Measurements from ENCODE around the gene PPP1R1C. TPM values are rescaled to one million over a fixed set of nuclear protein-coding genes. Genes with fewer than 3 reads are reported as not detected.

Gene PPP1R1C
- total and polyA plus RNA-seq, 2 donors (not counting 1 experiment from before 2014, with no cell fraction given), result not detected

DNA sequence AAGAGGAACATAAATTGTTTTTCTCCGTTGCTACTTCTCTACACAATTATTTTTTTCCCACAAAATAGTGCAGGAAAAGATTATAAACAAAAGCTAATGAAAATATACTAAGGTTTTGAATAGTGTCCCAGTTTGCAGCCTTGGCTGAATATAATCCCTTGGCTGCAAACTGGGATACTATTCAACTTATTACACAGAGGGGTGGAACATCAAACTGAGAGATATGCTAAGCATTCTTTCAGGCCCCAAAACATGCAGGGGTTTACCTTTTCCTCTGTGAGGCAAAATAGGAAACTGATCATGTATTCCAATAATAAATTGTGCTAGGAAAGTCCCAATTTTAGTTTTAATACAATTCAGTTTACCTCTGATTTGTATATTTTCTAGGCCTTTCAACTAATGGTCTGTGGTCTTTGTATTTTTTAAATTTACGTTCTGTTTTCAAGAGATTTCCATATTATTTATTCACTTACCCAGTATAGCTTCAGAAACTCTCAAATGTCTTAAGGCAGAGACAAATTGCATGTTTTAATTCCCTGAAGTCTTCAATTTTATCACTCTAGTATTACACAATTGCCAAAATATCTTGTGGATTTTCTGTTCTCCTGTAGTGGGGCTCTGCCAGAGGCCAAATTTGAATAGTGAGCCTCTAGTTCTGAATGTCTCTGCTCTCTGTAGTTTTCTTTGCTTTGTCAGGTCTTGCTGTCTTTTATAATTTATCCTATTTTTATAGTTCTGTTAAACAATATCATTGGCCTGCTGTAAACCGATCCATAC, 63.9 kb downstream of the PPP1R1C start:
- intact Hi-C loops (cut with micrococcal nuclease), result no loop called here
- H3K36me3 ChIP-seq (replicated peaks in 1 of 2; ENCODE audit: control extremely low read depth in 1 of 2, control insufficient read depth in 1 of 2, extremely low read depth in 1 of 2, insufficient read depth in 2 of 2, low read length in 1 of 2), result no peaks in the 10 kb centered on the region
- ChIA-PET POLR2A (no interaction called here), CTCF (no interaction called here)
- no peaks in the 10 kb centered on the region for H3K9me3 Mint-ChIP-seq (ENCODE audit: insufficient read depth)
- ATAC-seq (ENCODE audit: low read depth), result no peak
- no peak overlapping the region for H3K4me3 ChIP-seq (ENCODE audit: control extremely low read depth in 1 of 5, extremely low read depth in 1 of 5, insufficient read depth in 1 of 5, low read depth in 2 of 5, low read length in 4 of 5)
- no peaks in the 10 kb centered on the region for H3K27me3 Mint-ChIP-seq
- no peaks in the 10 kb centered on the region for H3K4me1 Mint-ChIP-seq
- H3K4me2 ChIP-seq (replicated peaks; ENCODE audit: low read depth, low read length, poor library complexity, severe bottlenecking), result no peak overlapping the region
- H3K27me3 ChIP-seq (replicated peaks in 1 of 4; ENCODE audit: control extremely low read depth in 1 of 4, control insufficient read depth in 3 of 4, insufficient read depth in 4 of 4, low read length in 3 of 4), result no peaks in the 10 kb centered on the region
- H4K20me1 ChIP-seq (ENCODE audit: control insufficient read depth, insufficient read depth, low read length, poor library complexity, severe bottlenecking), result no peaks in the 10 kb centered on the region
- WGBS (ENCODE audit: insufficient coverage), result no CpG with 5 or more reads among the region's 3 CpGs
- H3K9ac ChIP-seq (ENCODE audit: low read length), result no peak overlapping the region
- H3K4me3 Mint-ChIP-seq, result no peak overlapping the region
- no peaks in the 10 kb centered on the region for H3K9me3 ChIP-seq (ENCODE audit: control extremely low read depth in 1 of 3, control insufficient read depth in 2 of 3, insufficient read depth in 1 of 3, low read length in 2 of 3)
- no peaks in the 10 kb centered on the region for H3K79me2 ChIP-seq (ENCODE audit: control insufficient read depth, insufficient read depth, low read length)
- no peaks in the 10 kb centered on the region for H3K4me1 ChIP-seq (ENCODE audit: control insufficient read depth in 2 of 2, insufficient read depth in 2 of 2, low read length in 2 of 2)
- H3K27ac Mint-ChIP-seq, result no peak overlapping the region
- TF ChIP-seq, protein P1, sequence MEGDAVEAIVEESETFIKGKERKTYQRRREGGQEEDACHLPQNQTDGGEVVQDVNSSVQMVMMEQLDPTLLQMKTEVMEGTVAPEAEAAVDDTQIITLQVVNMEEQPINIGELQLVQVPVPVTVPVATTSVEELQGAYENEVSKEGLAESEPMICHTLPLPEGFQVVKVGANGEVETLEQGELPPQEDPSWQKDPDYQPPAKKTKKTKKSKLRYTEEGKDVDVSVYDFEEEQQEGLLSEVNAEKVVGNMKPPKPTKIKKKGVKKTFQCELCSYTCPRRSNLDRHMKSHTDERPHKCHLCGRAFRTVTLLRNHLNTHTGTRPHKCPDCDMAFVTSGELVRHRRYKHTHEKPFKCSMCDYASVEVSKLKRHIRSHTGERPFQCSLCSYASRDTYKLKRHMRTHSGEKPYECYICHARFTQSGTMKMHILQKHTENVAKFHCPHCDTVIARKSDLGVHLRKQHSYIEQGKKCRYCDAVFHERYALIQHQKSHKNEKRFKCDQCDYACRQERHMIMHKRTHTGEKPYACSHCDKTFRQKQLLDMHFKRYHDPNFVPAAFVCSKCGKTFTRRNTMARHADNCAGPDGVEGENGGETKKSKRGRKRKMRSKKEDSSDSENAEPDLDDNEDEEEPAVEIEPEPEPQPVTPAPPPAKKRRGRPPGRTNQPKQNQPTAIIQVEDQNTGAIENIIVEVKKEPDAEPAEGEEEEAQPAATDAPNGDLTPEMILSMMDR (IDR thresholded peaks at IDR 0.05), result no peak
- TF ChIP-seq EZH2 (IDR thresholded peaks at IDR 0.05; ENCODE audit: borderline replicate concordance, insufficient read depth, low read depth, low read length, poor library complexity, severe bottlenecking), result no peak
- no peak overlapping the region for H2AFZ ChIP-seq (ENCODE audit: insufficient read depth, low read depth, low read length, poor library complexity, severe bottlenecking)
- no peak for DNase-seq
- no peak overlapping the region for H3K27ac ChIP-seq (ENCODE audit: low read length in 2 of 2)

DNA sequence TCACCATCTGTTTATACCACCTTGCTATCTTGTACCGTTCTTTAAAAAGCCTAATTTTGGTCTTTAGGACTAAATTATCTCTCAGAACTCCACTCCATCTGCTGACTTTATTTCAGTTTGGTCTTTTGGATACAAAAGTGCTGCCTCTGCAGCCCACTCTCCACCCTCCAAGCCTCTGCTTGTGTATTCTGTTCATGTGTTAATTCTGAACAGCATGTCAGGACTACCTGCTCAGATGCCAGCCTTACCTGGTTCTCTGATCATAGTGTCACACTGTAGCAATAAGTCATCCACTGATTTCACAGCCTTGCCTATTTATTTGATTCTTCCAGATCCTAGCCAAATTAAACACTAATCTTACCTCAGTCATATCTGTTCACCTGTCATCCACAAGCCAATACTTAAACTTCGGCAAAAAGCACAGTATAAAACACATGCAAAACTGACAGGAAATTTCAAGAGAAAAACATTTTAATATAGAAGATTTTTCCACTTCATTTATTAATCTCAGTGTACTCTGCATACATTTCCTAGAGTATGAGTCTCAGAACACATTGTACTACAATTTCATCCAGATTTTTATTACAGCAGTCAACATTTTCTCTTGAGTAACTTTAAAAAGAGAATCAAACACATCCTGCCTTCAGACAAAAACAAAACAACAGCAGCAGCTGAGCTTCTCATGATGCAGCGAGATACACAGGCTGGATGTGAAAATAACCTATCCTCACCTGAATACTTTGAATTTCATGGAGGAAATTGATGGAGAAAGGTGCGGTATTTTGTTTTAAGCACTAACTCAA, 64.9 kb downstream of the PPP1R1C start:
- intact Hi-C loops (cut with micrococcal nuclease), result no loop called here
- Histone ChIP-seq H3K79me2 (ENCODE audit: control insufficient read depth, insufficient read depth, low read length) (no peaks in the 10 kb centered on the region), H3K27me3 (replicated peaks in 1 of 4; ENCODE audit: control extremely low read depth in 1 of 4, control insufficient read depth in 3 of 4, insufficient read depth in 4 of 4, low read length in 3 of 4) (no peaks in the 10 kb centered on the region), H2AFZ (ENCODE audit: insufficient read depth, low read depth, low read length, poor library complexity, severe bottlenecking) (no peak overlapping the region), H3K4me3 (ENCODE audit: control extremely low read depth in 1 of 5, extremely low read depth in 1 of 5, insufficient read depth in 1 of 5, low read depth in 2 of 5, low read length in 4 of 5) (no peak overlapping the region), H3K4me1 (ENCODE audit: control insufficient read depth in 2 of 2, insufficient read depth in 2 of 2, low read length in 2 of 2) (no peaks in the 10 kb centered on the region), H3K9me3 (ENCODE audit: control extremely low read depth in 1 of 3, control insufficient read depth in 2 of 3, insufficient read depth in 1 of 3, low read length in 2 of 3) (no peaks in the 10 kb centered on the region), H4K20me1 (ENCODE audit: control insufficient read depth, insufficient read depth, low read length, poor library complexity, severe bottlenecking) (no peaks in the 10 kb centered on the region), H3K4me2 (replicated peaks; ENCODE audit: low read depth, low read length, poor library complexity, severe bottlenecking) (no peak overlapping the region), H3K9ac (ENCODE audit: low read length) (no peak overlapping the region), H3K36me3 (replicated peaks in 1 of 2; ENCODE audit: control extremely low read depth in 1 of 2, control insufficient read depth in 1 of 2, extremely low read depth in 1 of 2, insufficient read depth in 2 of 2, low read length in 1 of 2) (no peaks in the 10 kb centered on the region), H3K27ac (ENCODE audit: low read length in 2 of 2) (no peak overlapping the region)
- CTCF ChIA-PET, result no interaction called here
- no peak overlapping the region for H3K4me3 Mint-ChIP-seq
- no peaks in the 10 kb centered on the region for H3K4me1 Mint-ChIP-seq
- no peak for ATAC-seq (ENCODE audit: low read depth)
- DNase-seq, result no peak
- TF ChIP-seq, protein P1 (IDR thresholded peaks at IDR 0.05), result no peak
- TF ChIP-seq EZH2 (IDR thresholded peaks at IDR 0.05; ENCODE audit: borderline replicate concordance, insufficient read depth, low read depth, low read length, poor library complexity, severe bottlenecking), result no peak
- H3K9me3 Mint-ChIP-seq (ENCODE audit: insufficient read depth), result no peaks in the 10 kb centered on the region
- H3K27ac Mint-ChIP-seq, result no peak overlapping the region
- WGBS (ENCODE audit: insufficient coverage), result no CpG with 5 or more reads among the region's 4 CpGs
- POLR2A ChIA-PET, result no interaction called here
- no peaks in the 10 kb centered on the region for H3K27me3 Mint-ChIP-seq
